ENCODE data around the gene SH3BGRL.

DNA sequence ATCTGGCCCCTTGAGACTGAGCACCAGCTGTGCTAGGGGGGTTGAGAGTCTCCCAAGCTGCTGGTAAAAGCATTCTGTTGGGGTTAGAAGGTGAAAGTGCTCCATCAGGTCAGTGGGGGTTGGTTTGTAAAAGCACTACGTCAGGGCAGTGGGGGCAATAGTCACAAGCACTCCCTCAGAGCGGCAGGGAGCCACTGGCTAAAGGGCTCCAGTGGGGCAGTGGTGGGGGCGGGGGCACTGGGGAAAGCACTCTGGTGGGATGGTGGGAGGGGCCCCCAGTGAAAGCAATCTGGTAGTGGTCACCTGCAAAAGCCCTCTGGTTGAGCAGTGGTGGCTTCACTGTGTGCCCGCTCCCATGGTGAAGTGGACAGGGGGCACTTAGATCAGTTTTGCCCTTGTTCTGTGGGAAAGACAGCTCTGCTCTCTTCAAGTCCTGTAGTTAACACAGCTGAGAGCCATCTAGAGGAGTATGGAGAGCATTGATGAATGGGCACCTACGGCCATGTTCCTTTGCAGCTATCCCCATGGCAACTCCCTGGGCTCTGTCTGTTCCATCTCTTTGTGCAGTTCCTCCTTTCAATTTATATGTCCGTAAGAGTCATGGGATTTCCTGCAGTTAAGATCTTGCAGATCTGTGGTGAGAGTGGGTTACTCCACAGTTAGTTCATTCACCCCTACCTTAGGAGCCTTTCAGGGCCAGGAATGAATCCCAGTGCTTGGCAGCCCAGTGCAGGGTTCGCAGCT, 106.4 kb downstream of the SH3BGRL start:
- no peak for TF ChIP-seq POLR2A (IDR thresholded peaks at IDR 0.05)
- no peak for TF ChIP-seq CTCF (IDR thresholded peaks at IDR 0.05)
